H1 (cell line): Measurements from ENCODE around the gene TFAP2B. TPM values are rescaled to one million over a fixed set of nuclear protein-coding genes. Genes with fewer than 3 reads are reported as not detected.

Source experiments
- CHD2 ChIP-seq: IDR thresholded peaks from 2 replicates; pipeline ENCODE4 v1.6.1; 2012; ENCODE audit warnings: low read length, improper control_type of control experiment
- EGR1 ChIP-seq: IDR thresholded peaks from 2 replicates; pipeline ENCODE4 v1.6.1; 2011; ENCODE audit warnings: low read depth, low read length, borderline replicate concordance
- NRF1 ChIP-seq: IDR thresholded peaks from 2 replicates; pipeline ENCODE4 v1.6.1; 2011; ENCODE audit warnings: mild to moderate bottlenecking, low read depth, low read length, improper control_type of control experiment
- POU5F1 ChIP-seq: IDR thresholded peaks from 2 replicates; pipeline ENCODE4 v1.6.1; 2011; ENCODE audit warnings: low read depth, mild to moderate bottlenecking, low read length, moderate library complexity
- polyA plus RNA-seq, 7 experiments: library from polyadenylated mRNA; depleted of rRNA in 3 of 7; stranded (reverse) in 5 of 7; unstranded in 2 of 7; fragments of >200 nt in 5 of 7; fragments of 200-250 nt in 2 of 7; gene quantifications; 1 replicate in 5 of 7; 2 replicates in 1 of 7; 4 replicates in 1 of 7; pipeline versions ENCODE4 v1.2.1 to v1.2.3, GENCODE V29; 2011 to 2013; ENCODE audit warnings: missing spikeins in 2 of 7, mixed read lengths in 2 of 7
- total RNA-seq: library from RNA; stranded (reverse); fragmentation: NEBNext Ultra II Directional; extraction: Animal tissue kit (Norgen Biotek cat#: 25700); gene quantifications from 2 replicates; pipeline ENCODE4 v1.2.1, GENCODE V29; 2021
- TF ChIP-seq, protein P1 (sequence below): IDR thresholded peaks from 2 replicates; pipeline ENCODE4 v1.6.1; 2011; ENCODE audit warnings: low read length, improper control_type of control experiment

The TFAP2B gene
- total and polyA plus RNA-seq, 2 of the 8 experiments (the other 6 are each of a cell fraction or from before 2014, with no cell fraction given) = not detected

DNA sequence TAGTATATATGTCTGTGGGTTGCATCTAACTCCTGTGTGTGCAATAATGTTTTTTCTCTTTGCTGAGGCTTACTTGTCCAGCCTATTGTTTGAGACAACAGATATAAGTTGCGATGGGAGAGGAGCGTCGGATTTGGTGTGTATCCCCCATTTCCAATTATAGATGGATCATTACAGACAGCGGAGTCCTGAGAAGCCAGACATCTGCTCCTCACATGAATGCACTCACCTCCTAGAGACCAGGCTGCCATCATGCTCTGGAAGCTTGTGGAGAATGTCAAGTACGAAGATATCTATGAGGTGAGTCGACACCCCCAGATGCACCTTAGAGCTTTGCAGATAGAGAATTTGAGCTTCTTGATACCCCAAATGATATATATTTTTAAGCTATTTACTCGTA, at the start of gene TFAP2B (continued):
- no peak for TF ChIP-seq POU5F1
- TF ChIP-seq, protein P1, sequence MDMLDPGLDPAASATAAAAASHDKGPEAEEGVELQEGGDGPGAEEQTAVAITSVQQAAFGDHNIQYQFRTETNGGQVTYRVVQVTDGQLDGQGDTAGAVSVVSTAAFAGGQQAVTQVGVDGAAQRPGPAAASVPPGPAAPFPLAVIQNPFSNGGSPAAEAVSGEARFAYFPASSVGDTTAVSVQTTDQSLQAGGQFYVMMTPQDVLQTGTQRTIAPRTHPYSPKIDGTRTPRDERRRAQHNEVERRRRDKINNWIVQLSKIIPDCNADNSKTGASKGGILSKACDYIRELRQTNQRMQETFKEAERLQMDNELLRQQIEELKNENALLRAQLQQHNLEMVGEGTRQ = no peak
- TF ChIP-seq NRF1 = no peak
- no peak for TF ChIP-seq EGR1
- TF ChIP-seq CHD2 = no peak
